Central memory CD8-positive, alpha-beta T cell (primary cell): Measurements from ENCODE around the gene YAE1.

Experiments
- ATAC-seq: fragments of 150-1000 bp; cut with Tn5 transposase; replicated peaks from 2 replicates; pipeline ENCODE4 v1.10.0; 2022; ENCODE audit warnings: mild to moderate bottlenecking, moderate FRiP score, moderate number of reproducible peaks; ENCODE audit not compliant: poor library complexity, severe bottlenecking; ENCODE audit errors: extremely low read depth
- DNase-seq, 2 donors: peaks; one replicate each; pipeline ENCODE4 v3.0.0; 2021; ENCODE audit warnings: low spot score in 2 of 2
- H3K27ac Mint-ChIP-seq: one replicate; pipeline ENCODE4 v1.8.0; 2022; ENCODE audit warnings: low read depth, mild to moderate bottlenecking, moderate library complexity, mixed read lengths
- H3K27me3 Mint-ChIP-seq: one replicate; pipeline ENCODE4 v1.8.0; 2022; ENCODE audit warnings: mixed read lengths
- H3K36me3 Mint-ChIP-seq: one replicate; pipeline ENCODE4 v1.8.0; 2022; ENCODE audit warnings: mild to moderate bottlenecking, moderate library complexity, mixed read lengths; ENCODE audit not compliant: insufficient read depth
- H3K4me1 Mint-ChIP-seq: one replicate; pipeline ENCODE4 v1.8.0; 2022; ENCODE audit warnings: mixed read lengths
- H3K4me3 Mint-ChIP-seq: one replicate; pipeline ENCODE4 v1.8.0; 2022; ENCODE audit warnings: mild to moderate bottlenecking, moderate library complexity, mixed read lengths
- H3K9me3 Mint-ChIP-seq: one replicate; pipeline ENCODE4 v1.8.0; 2022; ENCODE audit warnings: mixed read lengths

YAE1 gene

DNA sequence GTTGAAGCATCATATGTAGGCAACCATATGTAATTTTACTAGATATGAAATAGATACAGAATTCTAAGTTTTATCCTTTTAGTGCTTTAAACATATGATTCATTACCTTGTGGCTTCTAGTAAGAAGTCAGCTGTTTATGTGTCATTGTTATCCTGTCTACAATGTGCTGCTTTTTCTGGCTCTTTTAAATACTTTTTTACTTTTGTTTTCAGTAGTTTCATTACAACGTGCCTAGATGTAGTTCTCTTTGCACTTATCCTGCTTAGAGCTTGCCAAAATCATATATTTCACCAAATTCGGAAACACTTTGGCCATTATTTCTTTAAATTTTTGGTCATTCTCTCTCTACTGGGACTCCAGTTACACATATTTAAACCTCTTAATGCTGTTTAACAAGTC lies 26.4 kb downstream of the YAE1 start:
- Mint-ChIP-seq H3K27me3 (peaks cover 24% of the 10 kb centered on the region), H3K4me3 (no peak overlapping the region), H3K9me3 (no peaks in the 10 kb centered on the region), H3K4me1 (peaks cover 12% of the 10 kb centered on the region), H3K27ac (no peak overlapping the region), H3K36me3 (no peaks in the 10 kb centered on the region)
- ATAC-seq, result no peak
- DNase-seq, result no peak

DNA sequence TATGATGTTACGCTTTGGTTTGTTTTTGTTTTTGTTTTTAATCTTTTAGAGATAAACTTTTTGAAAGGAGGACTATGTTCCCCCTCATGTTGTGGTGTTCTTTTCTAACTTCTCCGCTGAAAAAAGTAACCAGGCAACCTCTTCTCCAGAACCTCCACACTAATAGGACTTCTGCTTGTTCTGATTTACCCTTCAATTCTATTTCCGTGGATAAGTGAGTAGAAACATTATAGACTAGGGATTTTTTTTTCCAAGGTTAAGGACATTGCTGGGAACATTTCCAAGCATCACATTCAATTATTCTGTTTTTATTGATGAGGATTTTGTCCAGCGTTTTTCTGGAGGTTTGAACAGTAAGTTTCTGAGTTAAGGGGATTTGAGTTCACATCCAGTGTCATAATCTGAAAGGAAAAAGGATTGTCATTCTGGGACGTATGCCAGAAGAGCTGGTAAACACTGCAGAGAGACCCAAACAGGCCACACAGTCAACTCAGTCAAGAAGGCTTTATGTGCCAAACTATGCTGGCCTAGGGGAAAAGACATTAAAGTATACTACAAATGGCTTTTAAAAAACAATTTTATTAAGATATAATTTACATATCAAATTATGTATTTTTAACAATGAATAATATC lies 28.9 kb downstream of the YAE1 start:
- Mint-ChIP-seq H3K4me1 (peaks cover 4% of the 10 kb centered on the region), H3K36me3 (no peaks in the 10 kb centered on the region), H3K9me3 (no peaks in the 10 kb centered on the region), H3K27me3 (peaks cover 24% of the 10 kb centered on the region), H3K27ac (no peak overlapping the region), H3K4me3 (no peak overlapping the region)
- DNase-seq, result no peak
- no peak for ATAC-seq

DNA sequence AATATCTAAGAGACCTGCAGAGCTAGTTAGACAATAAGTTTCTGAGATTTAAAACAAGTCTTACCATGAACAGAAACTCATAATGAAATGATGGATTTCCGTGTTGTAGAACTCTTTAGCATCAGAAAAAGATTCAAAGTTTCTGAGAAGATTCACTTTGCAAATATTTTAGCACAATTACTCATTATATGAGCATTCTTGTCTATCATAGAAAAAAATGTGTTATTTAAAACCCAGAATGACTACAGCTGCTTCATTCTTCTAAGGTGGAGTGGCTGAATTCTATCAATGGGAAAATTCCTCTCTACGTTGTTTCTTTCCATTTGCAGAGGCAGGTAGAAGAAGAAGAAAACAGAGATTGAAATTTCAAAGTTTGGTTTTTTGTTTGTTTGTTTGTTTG lies 36.1 kb downstream of the YAE1 start:
- no peak overlapping the region for H3K4me3 Mint-ChIP-seq
- H3K4me1 Mint-ChIP-seq, result no peaks in the 10 kb centered on the region
- H3K36me3 Mint-ChIP-seq, result no peaks in the 10 kb centered on the region
- DNase-seq (no peak), ATAC-seq (no peak)
- peaks cover 7% of the 10 kb centered on the region for H3K27me3 Mint-ChIP-seq
- no peak overlapping the region for H3K27ac Mint-ChIP-seq
- H3K9me3 Mint-ChIP-seq, result no peaks in the 10 kb centered on the region

DNA sequence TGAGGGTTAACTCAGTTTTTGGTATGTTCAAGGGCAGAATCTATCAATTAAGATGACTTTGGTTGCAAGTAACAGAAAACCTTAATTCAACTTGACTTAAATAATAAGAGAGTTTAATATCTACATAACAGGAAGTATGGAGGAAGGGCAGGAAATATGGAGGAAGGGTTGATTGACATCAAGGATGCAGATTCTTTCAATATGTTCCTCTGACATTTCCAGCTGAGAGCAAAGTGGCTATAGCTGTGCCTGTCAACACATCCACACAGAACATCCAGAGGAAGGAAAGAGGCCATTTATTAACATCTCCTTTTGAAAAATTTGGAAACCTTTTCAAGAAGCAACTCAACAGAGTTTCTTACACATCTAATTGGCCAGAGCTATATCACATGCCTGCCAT lies 37.7 kb downstream of the YAE1 start:
- Mint-ChIP-seq H3K4me3 (no peak overlapping the region), H3K9me3 (no peaks in the 10 kb centered on the region), H3K27ac (no peak overlapping the region)

DNA sequence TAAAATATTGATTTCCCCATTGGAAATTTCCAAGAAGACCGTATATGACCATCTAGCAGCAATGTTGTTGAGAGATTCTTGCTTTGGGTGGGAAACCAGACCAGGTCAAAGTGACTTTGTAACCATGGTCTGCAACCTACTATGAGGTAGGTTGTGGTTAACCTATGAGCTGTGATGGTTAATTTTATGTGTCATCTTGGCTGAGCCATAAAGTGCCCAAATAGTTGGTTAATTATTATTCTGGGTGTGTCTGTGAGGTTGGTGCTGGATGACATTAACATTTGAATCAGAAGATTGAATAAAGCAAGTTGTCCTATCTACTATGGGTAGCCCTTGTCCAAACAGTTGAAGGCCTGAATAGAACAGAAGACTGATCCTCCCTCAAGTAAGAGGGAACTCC lies 38.9 kb downstream of the YAE1 start:
- H3K27me3 Mint-ChIP-seq, result peaks cover 34% of the 10 kb centered on the region
- DNase-seq (no peak), ATAC-seq (no peak)
- no peaks in the 10 kb centered on the region for H3K9me3 Mint-ChIP-seq
- no peaks in the 10 kb centered on the region for H3K36me3 Mint-ChIP-seq
- no peak overlapping the region for H3K27ac Mint-ChIP-seq
- no peak overlapping the region for H3K4me3 Mint-ChIP-seq
- H3K4me1 Mint-ChIP-seq, result peaks cover 5% of the 10 kb centered on the region

More for the DNA sequence above, 37.7 kb downstream of the YAE1 start:
- DNase-seq (no peak), ATAC-seq (no peak)
- no peaks in the 10 kb centered on the region for H3K4me1 Mint-ChIP-seq
- H3K27me3 Mint-ChIP-seq, result peaks cover 22% of the 10 kb centered on the region
- H3K36me3 Mint-ChIP-seq, result no peaks in the 10 kb centered on the region

DNA sequence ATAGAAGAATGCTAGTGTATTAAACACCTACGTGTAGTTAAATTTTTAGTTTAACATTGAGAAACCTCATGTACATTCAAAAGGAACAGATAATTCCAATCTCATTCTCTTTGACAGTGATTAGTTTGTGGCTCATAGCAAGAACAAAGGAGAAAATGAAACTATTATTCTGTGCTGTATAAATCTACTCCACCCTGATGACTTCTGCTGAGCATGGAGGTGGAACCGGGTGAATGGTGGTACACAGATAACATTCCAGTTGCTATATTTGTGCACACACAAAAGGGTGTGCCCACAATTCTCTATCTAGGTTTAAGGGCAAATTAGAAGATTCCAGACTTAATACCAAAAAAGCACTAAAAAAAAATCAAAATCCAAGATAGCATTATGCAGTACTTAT lies 40.1 kb downstream of the YAE1 start:
- DNase-seq (no peak), ATAC-seq (no peak)
- no peaks in the 10 kb centered on the region for H3K36me3 Mint-ChIP-seq
- no peak overlapping the region for H3K27ac Mint-ChIP-seq
- H3K9me3 Mint-ChIP-seq, result no peaks in the 10 kb centered on the region
- peaks cover 5% of the 10 kb centered on the region for H3K4me1 Mint-ChIP-seq
- no peak overlapping the region for H3K4me3 Mint-ChIP-seq
- peaks cover 44% of the 10 kb centered on the region for H3K27me3 Mint-ChIP-seq

DNA sequence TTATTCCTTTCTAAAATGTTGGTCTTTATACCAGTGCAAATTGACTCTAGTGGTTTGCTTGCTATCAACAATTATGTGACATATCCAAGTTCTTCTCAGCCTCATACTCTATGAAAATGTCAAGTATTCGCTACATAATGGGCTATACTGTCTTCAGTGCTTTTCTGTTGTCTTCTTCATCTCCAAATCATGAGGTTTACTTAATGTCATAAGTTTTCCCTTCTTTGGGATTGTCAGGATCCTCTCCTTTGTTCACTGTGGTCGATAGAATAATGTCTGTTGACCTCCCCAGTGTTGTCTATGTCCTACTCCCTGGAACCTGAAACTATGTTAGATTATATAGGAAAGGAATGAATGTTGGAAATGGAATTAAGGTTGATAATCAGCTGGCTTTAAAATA lies 40.7 kb downstream of the YAE1 start:
- ATAC-seq, result no peak
- H3K27ac Mint-ChIP-seq, result no peak overlapping the region

DNA sequence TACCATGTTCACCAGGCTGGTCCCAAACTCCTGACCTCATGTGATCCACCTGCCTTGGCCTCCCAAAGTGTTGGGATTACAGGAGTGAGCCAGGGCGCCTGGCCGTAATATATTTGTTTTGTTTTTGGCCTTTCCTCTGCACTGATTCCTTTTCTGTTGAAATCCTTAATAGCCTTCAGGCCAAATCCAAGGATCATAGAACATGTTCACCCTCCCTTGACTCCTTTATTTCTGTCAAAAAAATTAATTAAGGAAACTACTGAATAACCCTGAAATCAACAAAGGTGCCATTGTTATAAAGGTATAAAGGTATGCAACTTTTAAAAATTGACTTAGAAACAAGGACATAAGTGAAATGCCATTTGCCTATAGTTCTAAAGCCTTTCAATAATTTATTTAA lies 41.7 kb downstream of the YAE1 start:
- Mint-ChIP-seq H3K27me3 (peaks cover 54% of the 10 kb centered on the region), H3K4me3 (no peak overlapping the region), H3K27ac (no peak overlapping the region), H3K4me1 (peaks cover 5% of the 10 kb centered on the region), H3K36me3 (no peaks in the 10 kb centered on the region), H3K9me3 (no peaks in the 10 kb centered on the region)
- no peak for ATAC-seq
- no peak for DNase-seq

More for the DNA sequence above, 40.7 kb downstream of the YAE1 start:
- Mint-ChIP-seq H3K4me3 (no peak overlapping the region), H3K9me3 (no peaks in the 10 kb centered on the region), H3K27me3 (peaks cover 44% of the 10 kb centered on the region), H3K4me1 (peaks cover 5% of the 10 kb centered on the region), H3K36me3 (no peaks in the 10 kb centered on the region)
- DNase-seq, result no peak

DNA sequence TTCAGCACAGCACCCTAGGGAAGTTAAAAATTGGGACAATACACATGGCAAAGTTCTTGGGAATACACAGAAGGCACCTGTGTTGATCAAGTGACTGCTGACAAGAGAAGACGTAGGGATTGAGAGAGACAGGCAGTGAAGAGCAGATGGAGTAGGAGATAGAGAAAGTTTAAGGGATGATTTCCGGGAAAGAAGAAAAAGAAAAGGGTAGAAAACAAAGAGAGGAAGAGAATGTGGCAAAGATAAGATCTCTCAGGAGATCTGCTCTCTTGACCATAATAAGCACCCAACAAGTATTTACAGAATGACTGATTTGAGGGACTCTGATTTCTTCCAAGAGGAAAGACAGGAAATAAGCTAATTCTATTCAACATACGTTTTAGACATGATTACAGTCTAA lies 42.1 kb downstream of the YAE1 start:
- peaks cover 5% of the 10 kb centered on the region for H3K4me1 Mint-ChIP-seq
- no peak overlapping the region for H3K4me3 Mint-ChIP-seq
- H3K36me3 Mint-ChIP-seq, result no peaks in the 10 kb centered on the region
- H3K27ac Mint-ChIP-seq, result no peak overlapping the region
- ATAC-seq (no peak), DNase-seq (no peak)
- peaks cover 58% of the 10 kb centered on the region for H3K27me3 Mint-ChIP-seq
- H3K9me3 Mint-ChIP-seq, result no peaks in the 10 kb centered on the region

DNA sequence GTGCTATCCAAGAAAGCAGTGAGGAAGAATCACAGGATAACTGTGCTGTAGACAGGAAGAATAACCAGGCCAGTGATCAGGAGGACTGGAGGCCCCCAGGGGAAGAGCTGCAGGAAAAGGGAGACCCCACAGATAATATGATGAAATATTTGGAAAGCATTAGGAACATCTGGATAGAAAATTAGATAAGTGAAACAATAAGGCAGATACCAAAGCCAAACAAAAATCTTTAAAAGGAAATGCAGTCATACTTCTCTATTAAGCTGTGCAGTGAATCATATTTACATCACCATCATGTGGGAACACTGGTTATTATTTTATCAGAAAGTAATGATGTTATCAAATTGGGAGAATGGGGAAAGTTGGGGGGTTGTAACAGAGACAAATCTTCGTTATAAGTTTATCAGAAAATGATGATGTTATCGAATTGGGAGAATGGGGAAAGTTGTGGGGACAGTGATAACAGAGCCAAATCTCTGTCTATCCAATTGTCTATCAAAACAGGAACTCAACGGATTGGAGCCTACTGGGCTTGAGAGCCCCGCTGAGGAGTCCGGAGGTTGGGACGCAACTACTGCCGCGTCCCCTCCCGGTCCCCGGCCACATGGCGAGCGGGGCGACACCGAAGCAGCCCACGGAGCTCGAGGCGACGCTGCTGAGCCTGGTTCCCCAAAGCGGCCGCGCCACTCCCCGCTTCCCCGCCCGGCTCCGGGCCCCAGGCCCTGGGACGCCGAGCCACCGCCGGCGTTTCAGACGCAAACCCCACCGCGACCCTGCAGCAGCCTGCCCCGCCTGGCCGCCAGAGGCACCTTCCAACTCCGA lies 43.1 kb downstream of the YAE1 start:
- no peaks in the 10 kb centered on the region for H3K9me3 Mint-ChIP-seq
- DNase-seq (no peak), ATAC-seq (no peak)
- H3K4me3 Mint-ChIP-seq, result peak overlapping the region; percentile 18
- no peak overlapping the region for H3K27ac Mint-ChIP-seq
- no peaks in the 10 kb centered on the region for H3K36me3 Mint-ChIP-seq
- H3K4me1 Mint-ChIP-seq, result peaks cover 5% of the 10 kb centered on the region
- peaks cover 68% of the 10 kb centered on the region for H3K27me3 Mint-ChIP-seq

DNA sequence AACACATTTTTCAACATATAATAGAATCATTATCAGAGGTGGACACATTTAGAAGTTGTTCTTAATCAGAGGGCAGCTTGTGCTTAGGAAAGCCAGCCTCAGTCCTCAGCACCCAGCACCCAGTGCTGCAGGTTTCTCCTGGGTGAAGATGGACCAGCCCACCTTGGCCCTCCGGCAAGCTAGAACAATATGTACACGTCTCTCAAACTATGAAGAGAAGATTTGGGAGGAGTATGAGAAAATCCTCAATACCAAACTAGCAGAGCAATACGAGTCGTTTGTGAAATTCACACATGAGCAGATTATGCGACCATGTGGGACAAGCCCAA lies 43.7 kb downstream of the YAE1 start:
- DNase-seq (no peak), ATAC-seq (no peak)
- Mint-ChIP-seq H3K27ac (no peak overlapping the region), H3K4me1 (peaks cover 5% of the 10 kb centered on the region), H3K4me3 (no peak overlapping the region), H3K9me3 (no peaks in the 10 kb centered on the region), H3K27me3 (peaks cover 69% of the 10 kb centered on the region), H3K36me3 (no peaks in the 10 kb centered on the region)

DNA sequence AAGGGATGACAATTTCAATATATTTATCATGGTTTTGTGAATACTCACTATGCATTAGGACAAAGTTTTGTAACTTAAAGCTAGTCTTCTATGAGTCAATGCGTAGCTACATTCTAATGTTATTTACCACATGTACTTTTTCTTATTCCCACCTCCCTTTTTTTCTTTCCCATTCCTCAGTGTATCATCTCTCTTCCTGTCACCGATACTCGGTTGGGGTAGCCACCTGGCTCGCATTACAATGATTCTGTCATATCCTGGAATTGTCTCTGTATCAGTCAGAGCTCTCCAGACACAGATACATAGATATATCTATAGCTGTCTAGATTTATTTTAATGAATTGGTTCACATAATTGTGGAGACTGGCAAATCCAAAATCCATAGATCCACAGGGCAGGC lies 47.4 kb downstream of the YAE1 start:
- H3K27ac Mint-ChIP-seq, result no peak overlapping the region
- DNase-seq (no peak), ATAC-seq (no peak)
- no peaks in the 10 kb centered on the region for H3K9me3 Mint-ChIP-seq
- no peak overlapping the region for H3K4me3 Mint-ChIP-seq
- peaks cover 5% of the 10 kb centered on the region for H3K4me1 Mint-ChIP-seq
- no peaks in the 10 kb centered on the region for H3K36me3 Mint-ChIP-seq
- H3K27me3 Mint-ChIP-seq, result peaks cover 62% of the 10 kb centered on the region

DNA sequence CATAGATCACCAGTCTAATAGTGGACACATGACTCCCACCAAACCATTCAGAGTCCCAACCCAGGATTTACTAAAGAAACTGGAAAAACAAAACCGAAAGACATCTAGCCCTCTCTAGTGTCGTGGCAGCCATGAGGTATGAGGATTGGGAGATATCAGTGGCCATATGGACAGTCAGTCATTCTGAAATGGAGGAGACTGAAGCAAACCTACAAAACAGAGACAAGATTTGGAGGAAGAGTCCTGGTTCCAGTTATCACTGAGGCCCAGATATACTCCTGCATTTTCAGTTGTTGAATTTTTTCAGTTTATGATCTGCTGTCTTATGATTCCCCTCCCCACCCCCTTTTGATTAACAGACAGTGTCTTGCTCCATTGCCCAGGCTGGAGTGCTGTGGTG lies 48.1 kb downstream of the YAE1 start:
- H3K36me3 Mint-ChIP-seq, result no peaks in the 10 kb centered on the region
- H3K27me3 Mint-ChIP-seq, result peaks cover 54% of the 10 kb centered on the region
- no peak for ATAC-seq
- H3K4me3 Mint-ChIP-seq, result no peak overlapping the region
- H3K27ac Mint-ChIP-seq, result no peak overlapping the region
- peaks cover 5% of the 10 kb centered on the region for H3K4me1 Mint-ChIP-seq
- H3K9me3 Mint-ChIP-seq, result no peaks in the 10 kb centered on the region
- no peak for DNase-seq
